Endothelial cell (in vitro differentiated cells): ENCODE measurements around the gene ZNHIT6. TPM values are rescaled to one million over a fixed set of nuclear protein-coding genes. Genes with fewer than 3 reads are reported as not detected.

ENCODE experiments used
- DNase-seq: peaks from one replicate; pipeline ENCODE4 v3.0.0; 2021; ENCODE audit warnings: low spot score
- H3K27ac Mint-ChIP-seq: one replicate; pipeline ENCODE4 v1.8.0; 2021; ENCODE audit warnings: mixed read lengths, inconsistent platforms; ENCODE audit not compliant: unreplicated experiment
- H3K27me3 Mint-ChIP-seq: one replicate; pipeline ENCODE4 v1.8.0; 2021; ENCODE audit warnings: mild to moderate bottlenecking, moderate library complexity, mixed read lengths, inconsistent platforms; ENCODE audit not compliant: unreplicated experiment
- H3K36me3 Mint-ChIP-seq: one replicate; pipeline ENCODE4 v1.8.0; 2021; ENCODE audit warnings: mild to moderate bottlenecking, low read depth, mixed read lengths, inconsistent platforms; ENCODE audit not compliant: unreplicated experiment
- H3K4me1 Mint-ChIP-seq: one replicate; pipeline ENCODE4 v1.8.0; 2021; ENCODE audit warnings: mild to moderate bottlenecking, mixed read lengths, inconsistent platforms; ENCODE audit not compliant: unreplicated experiment
- H3K4me3 Mint-ChIP-seq: one replicate; pipeline ENCODE4 v1.8.0; 2021; ENCODE audit warnings: mild to moderate bottlenecking, mixed read lengths, inconsistent platforms; ENCODE audit not compliant: unreplicated experiment
- H3K9me3 Mint-ChIP-seq: one replicate; pipeline ENCODE4 v1.8.0; 2021; ENCODE audit warnings: mixed read lengths, inconsistent platforms; ENCODE audit not compliant: unreplicated experiment
- CTCF ChIP-seq: fragments of 200-600 bp; sonication (generic); IDR thresholded peaks from one replicate; pipeline ENCODE4 v1.5.0; 2021; ENCODE audit warnings: antibody characterized with exemption; ENCODE audit not compliant: unreplicated experiment
- total RNA-seq: library from RNA; stranded (reverse); fragmentation: NEBNext Ultra II Directional; extraction: Animal tissue kit (Norgen Biotek cat#: 25700); gene quantifications from one replicate; pipeline ENCODE4 v1.2.1, GENCODE V29; 2021; ENCODE audit not compliant: unreplicated experiment

The ZNHIT6 gene
- total RNA-seq, 1 donor from 2014 or later: 22.6 TPM

- Mint-ChIP-seq H3K27ac (no peak overlapping the region), H3K27me3 (no peaks in the 10 kb centered on the region), H3K36me3 (no peaks in the 10 kb centered on the region), H3K4me1 (no peaks in the 10 kb centered on the region), H3K4me3 (no peak overlapping the region), H3K9me3 (no peaks in the 10 kb centered on the region)
- DNase-seq: no peak
- no peak for TF ChIP-seq CTCF
Observed at GRCh38 chr1:85601901-85602300, 106.3 kb downstream of the ZNHIT6 start.

- no peak for TF ChIP-seq CTCF
- Mint-ChIP-seq H3K9me3 (no peaks in the 10 kb centered on the region), H3K36me3 (no peaks in the 10 kb centered on the region), H3K4me1 (no peaks in the 10 kb centered on the region), H3K27me3 (no peaks in the 10 kb centered on the region), H3K4me3 (no peak overlapping the region), H3K27ac (no peak overlapping the region)
- DNase-seq: no peak
Observed at GRCh38 chr1:85599681-85600080, 108.6 kb downstream of the ZNHIT6 start.

Other genes starting within 250 kb of the ZNHIT6 start
- 10.8 TPM for gene DDAH1, start 243.3 kb downstream of the ZNHIT6 start, total RNA-seq
- 21.0 TPM for gene CCN1, start 127.7 kb downstream of the ZNHIT6 start, total RNA-seq